ENCODE results near the gene IMPA2. TPM values are rescaled to one million over a fixed set of nuclear protein-coding genes. Genes with fewer than 3 reads are reported as not detected.

IMPA2 gene
- total RNA-seq, 6 experiments from 2014 or later: 32.3 to 51.1 (median 45.7) TPM

- Histone ChIP-seq H3K4me1 (peaks cover 0 to 21% (median under 1%) of the 10 kb centered on the region in 4 donors), H3K36me3 (no peaks in the 10 kb centered on the region), H3K4me3 (no peak overlapping the region), H3K27me3 (no peaks in the 10 kb centered on the region), H3K9me3 (no peaks in the 10 kb centered on the region), H3K27ac (no peak overlapping the region)
- DNase-seq: no peak
- TF ChIP-seq CTCF (IDR thresholded peaks at IDR 0.05): no peak
- no peak for TF ChIP-seq POLR2A (IDR thresholded peaks at IDR 0.05)
- intact Hi-C loops (cut with DNase I): loop anchor here in 1 of 2 donors (10.0 kb wide), 1 partner anchor 56 kb away; no protein-coding TSS in a partner anchor
- no peak for ATAC-seq
- 63% methylated on average over 9 of the region's 9 CpGs for WGBS (ENCODE audit: insufficient coverage, low coverage, low lambda C conversion rate, missing lambda C conversion rate)
These were observed 9.2 kb downstream of the IMPA2 start for GRCh38 chr18:11990539-11990938.

- TF ChIP-seq POLR2A (IDR thresholded peaks at IDR 0.05): no peak
- no peak for TF ChIP-seq CTCF (IDR thresholded peaks at IDR 0.05)
- H3K27me3 ChIP-seq: no peaks in the 10 kb centered on the region
- H3K4me3 ChIP-seq: no peak overlapping the region
- ATAC-seq: no peak
- no peaks in the 10 kb centered on the region for H3K36me3 ChIP-seq
- 94% methylated on average over 6 of the region's 19 CpGs for WGBS (ENCODE audit: insufficient coverage, low coverage, low lambda C conversion rate, missing lambda C conversion rate)
- H3K27ac ChIP-seq: no peak overlapping the region
- intact Hi-C loops (cut with DNase I): loop anchor here in 1 of 2 donors (10.0 kb wide), 1 partner anchor 56 kb away; no protein-coding TSS in a partner anchor
- DNase-seq: no peak
- no peaks in the 10 kb centered on the region for H3K9me3 ChIP-seq
- peaks cover 0 to 27% (median 4%) of the 10 kb centered on the region in 4 donors for H3K4me1 ChIP-seq
These were observed 9.9 kb downstream of the IMPA2 start for GRCh38 chr18:11991021-11991795.

- Histone ChIP-seq H3K27me3 (no peaks in the 10 kb centered on the region), H3K27ac (no peak overlapping the region), H3K4me3 (no peak overlapping the region), H3K4me1 (peaks cover 0 to 24% (median 4%) of the 10 kb centered on the region in 4 donors), H3K36me3 (no peaks in the 10 kb centered on the region), H3K9me3 (no peaks in the 10 kb centered on the region)
- TF ChIP-seq CTCF (IDR thresholded peaks at IDR 0.05): no peak
- TF ChIP-seq POLR2A (IDR thresholded peaks at IDR 0.05): no peak
- 79% methylated on average over 8 of the region's 12 CpGs for WGBS (ENCODE audit: insufficient coverage, low coverage, low lambda C conversion rate, missing lambda C conversion rate)
- ATAC-seq (no peak), DNase-seq (no peak)
- intact Hi-C loops (cut with DNase I): loop anchor here in 1 of 2 donors (10.0 kb wide), 1 partner anchor 57 kb away; no protein-coding TSS in a partner anchor
These were observed 10.9 kb downstream of the IMPA2 start for GRCh38 chr18:11992096-11992790.

- Histone ChIP-seq H3K27ac (no peak overlapping the region), H3K4me3 (no peak overlapping the region), H3K36me3 (no peaks in the 10 kb centered on the region), H3K4me1 (peaks cover 0 to 25% (median 4%) of the 10 kb centered on the region in 4 donors), H3K9me3 (no peaks in the 10 kb centered on the region), H3K27me3 (no peaks in the 10 kb centered on the region)
- 93% methylated on average over 4 of the region's 11 CpGs for WGBS (ENCODE audit: insufficient coverage, low coverage, low lambda C conversion rate, missing lambda C conversion rate)
- ATAC-seq: no peak
- peak in 1 of 3 donors; percentile 50 for DNase-seq
- intact Hi-C loops (cut with DNase I): loop anchor here in 1 of 2 donors (10.0 kb wide), 1 partner anchor 59 kb away; no protein-coding TSS in a partner anchor
- TF ChIP-seq CTCF (IDR thresholded peaks at IDR 0.05) (no peak), POLR2A (IDR thresholded peaks at IDR 0.05) (no peak)
These were observed 12.1 kb downstream of the IMPA2 start for GRCh38 chr18:11993264-11993916.

Measured in right lobe of liver (tissue), 6 donors.